WI38 (cell line): ENCODE results near the gene PARG.
"Not testable (repeated sequence)": the region's sequence is repeated elsewhere in the genome, so short reads cannot be mapped to it uniquely, and the experiment has no call there.

Experiments used
- H3K4me3 ChIP-seq: 2 replicates; pipeline ENCODE4 v1.5.1; 2011; ENCODE audit warnings: low read depth, mild to moderate bottlenecking, control low read depth, low read length

PARG gene

DNA sequence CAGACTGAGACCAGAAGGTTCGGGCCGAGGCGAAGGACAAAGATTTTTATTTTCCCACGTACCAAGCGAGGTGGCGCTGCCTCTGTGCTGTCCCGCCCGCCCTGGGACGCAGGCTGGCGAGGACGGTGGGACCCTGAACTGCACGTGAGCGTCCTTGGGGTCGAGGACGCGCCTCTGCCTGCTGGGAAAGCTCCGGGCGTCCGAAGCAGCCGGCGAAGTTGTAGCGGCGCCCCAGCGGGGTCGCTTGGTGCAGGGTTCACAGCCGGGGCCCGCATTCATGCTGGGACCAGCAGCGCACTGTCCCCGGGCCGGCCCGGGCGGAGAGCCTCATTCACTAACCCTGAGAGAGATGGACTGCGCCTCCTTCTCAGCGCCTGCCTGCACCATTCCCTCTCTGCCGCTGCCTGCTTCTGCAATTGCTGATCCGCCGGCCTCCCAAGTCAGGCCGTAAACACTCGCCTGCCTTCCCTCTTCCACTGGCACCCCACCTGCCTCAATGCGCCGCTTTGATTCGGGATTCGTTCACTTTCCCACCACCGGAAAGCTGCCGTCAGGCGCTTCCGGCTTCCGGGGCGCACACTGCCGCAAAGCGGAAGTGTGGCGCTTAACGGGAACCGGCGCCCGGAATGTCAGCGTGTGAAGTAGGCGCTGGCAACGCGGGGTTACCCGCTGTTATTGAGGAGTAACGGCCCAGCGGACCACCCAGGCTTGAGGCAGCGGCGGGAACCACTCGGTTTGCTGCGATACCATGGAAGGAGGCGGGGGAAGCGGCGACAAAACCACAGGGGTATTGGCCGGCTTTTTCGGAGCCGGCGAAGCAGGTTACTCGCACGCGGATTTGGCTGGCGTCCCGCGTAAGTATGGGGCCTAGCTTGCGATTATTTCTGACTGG, at the start of gene PARG, which contains the start of gene TIMM23B:
TSS of gene PARG (minus strand) at position 581 of the 892 bp plus-strand sequence. CDS start at position 279, 302 bp downstream.
TSS of gene TIMM23B (plus strand) at position 607 of the 892 bp plus-strand sequence. CDS start at position 749, 142 bp downstream.
- peak within 1 kb of the TSS; percentile 67 for H3K4me3 ChIP-seq

GRCh38 chr10:49988376-49988775, 46.5 kb upstream of the PARG start, which contains the start of gene AGAP6:
Gene AGAP6, plus strand, starts transcription at chr10:49988406. Its CDS starts 310 bp downstream, at chr10:49988716.
- H3K4me3 ChIP-seq = not testable (repeated sequence)

DNA sequence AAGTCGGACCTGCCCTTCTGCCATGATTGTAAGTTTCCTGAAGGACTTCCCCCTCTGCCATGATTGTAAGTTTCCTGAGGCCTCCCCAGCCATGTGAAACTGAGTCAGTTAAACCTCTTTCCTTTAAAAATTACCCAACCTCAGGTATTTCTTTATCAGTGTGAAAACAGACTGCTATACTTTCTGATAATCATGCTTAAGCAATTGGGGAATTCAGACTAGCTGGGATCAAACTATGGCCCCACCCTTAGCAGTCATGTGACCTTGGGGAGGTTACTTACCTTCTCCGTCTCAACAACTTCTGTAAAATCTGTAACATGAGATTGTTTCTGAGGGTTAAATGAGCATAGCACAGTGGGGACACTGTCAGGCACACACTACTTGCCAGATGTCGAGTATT, 45.4 kb upstream of the PARG start:
- not testable (repeated sequence) for H3K4me3 ChIP-seq

GRCh38 chr10:49977756-49978155, 35.9 kb upstream of the PARG start:
- H3K4me3 ChIP-seq = not testable (repeated sequence)

DNA sequence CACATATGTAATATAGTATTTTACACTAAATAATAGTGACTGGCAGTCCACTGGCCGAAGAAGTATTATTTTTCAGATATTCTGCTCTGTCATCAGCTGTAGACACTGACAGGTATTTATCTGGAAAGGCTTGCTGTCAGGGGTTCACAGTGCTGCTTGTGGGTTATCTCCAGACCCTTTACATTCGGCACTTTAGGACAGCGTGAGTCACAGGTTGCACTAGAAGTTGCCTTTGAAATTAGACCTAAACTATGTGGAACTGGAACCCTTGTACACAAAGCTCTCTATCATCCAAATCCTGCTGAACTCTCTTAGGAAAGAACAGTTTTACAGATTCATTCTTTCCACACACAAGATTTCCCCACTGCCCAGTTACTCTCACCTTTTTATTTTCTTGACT, 30.3 kb upstream of the PARG start:
- not testable (repeated sequence) for H3K4me3 ChIP-seq

- H3K4me3 ChIP-seq = not testable (repeated sequence)
These were observed 29.6 kb upstream of the PARG start for GRCh38 chr10:49971466-49971865.

- not testable (repeated sequence) for H3K4me3 ChIP-seq
These were observed 28.6 kb upstream of the PARG start for GRCh38 chr10:49970331-49970857.

GRCh38 chr10:49953122-49953521, 11.3 kb upstream of the PARG start:
- not testable (repeated sequence) for H3K4me3 ChIP-seq

DNA sequence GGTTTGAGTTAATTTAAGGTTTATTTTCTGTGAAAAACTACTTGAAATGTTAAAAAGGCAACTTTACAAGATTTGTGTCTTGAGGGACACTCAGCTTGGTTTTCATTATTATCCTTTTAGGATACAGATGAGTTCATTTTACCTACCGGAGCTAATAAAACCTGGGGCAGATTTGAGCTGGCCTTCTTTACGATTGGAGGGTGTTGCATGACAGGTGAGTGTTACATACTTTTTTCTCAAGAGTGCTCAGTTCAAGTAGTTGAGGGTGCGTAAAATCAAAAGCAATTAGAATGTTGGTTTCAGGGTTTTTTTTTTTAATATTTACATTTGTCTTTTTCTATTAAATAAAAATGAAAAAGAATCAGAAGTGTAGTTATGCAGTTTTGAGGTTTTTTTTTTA, 10.2 kb upstream of the PARG start:
- H3K4me3 ChIP-seq = not testable (repeated sequence)

DNA sequence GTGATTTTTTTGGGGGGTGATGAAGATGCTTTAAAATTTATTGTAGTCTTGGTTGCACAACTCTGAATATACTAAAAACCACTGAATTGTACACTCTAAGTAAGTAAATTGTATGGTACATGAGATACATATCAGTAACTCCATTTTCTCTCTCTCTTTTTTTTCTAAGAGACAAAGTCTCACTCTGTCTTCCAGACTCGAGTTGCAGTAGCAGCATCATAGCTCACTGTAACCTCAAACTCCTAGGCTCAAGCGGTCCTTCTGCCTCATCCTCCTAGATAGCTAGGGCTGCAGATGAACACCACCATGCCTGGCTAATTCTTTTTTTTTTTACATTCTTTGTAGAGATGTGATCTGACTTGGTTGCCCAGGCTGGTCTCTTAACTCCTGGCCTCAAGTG, 6.9 kb upstream of the PARG start:
- not testable (repeated sequence) for H3K4me3 ChIP-seq

DNA sequence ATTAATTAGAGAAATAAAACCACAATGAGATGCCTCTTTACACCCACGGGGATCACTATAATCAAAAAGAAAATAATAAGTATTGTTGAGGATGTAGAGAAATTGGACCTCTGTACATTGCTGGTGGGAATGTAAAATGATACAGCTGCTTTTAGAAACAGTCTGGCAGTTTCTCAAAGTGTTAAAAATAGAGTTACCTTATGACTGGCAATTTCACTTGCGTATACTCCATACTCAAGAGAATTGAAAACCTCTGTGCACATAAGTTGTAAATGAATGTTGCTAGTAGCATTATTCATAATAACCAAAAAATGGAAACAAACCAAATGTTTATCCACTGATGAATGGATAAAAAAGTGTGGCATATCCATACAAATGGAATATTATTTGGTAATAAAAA, 6.3 kb upstream of the PARG start:
- H3K4me3 ChIP-seq = not testable (repeated sequence)

GRCh38 chr10:49943607-49944006, 1.8 kb upstream of the PARG start:
- not testable (repeated sequence) for H3K4me3 ChIP-seq

GRCh38 chr10:49942339-49942705, 495 bp upstream of the PARG start:
- H3K4me3 ChIP-seq = peak overlapping the region; percentile 67

- H3K4me3 ChIP-seq = not testable (repeated sequence)
These were observed 9.7 kb downstream of the PARG start for GRCh38 chr10:49931959-49932728.

GRCh38 chr10:49931276-49931675, 10.6 kb downstream of the PARG start:
- H3K4me3 ChIP-seq = not testable (repeated sequence)

- not testable (repeated sequence) for H3K4me3 ChIP-seq
These were observed 18.3 kb downstream of the PARG start for GRCh38 chr10:49923572-49923971.

- H3K4me3 ChIP-seq = not testable (repeated sequence)
These were observed 19.8 kb downstream of the PARG start for GRCh38 chr10:49922041-49922440.

DNA sequence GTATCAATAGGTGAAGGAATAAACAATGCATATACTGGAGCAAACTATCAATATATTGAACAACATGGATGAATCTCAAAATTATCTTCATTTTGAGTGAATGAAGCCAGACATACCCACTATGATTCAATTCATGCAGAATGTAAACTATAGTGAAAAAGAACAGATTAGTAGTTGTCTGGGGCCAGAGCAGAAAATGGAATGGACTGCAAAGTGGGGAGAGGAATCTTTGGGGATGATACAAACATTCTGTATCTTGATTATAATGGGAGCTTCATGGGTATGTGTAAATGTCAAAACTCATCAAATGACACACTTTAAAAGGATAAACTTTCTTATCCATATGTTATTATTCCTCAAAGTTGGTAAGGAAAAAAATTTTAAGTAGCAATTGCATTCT, 23.9 kb downstream of the PARG start:
- H3K4me3 ChIP-seq = not testable (repeated sequence)

- not testable (repeated sequence) for H3K4me3 ChIP-seq
These were observed 25.4 kb downstream of the PARG start for GRCh38 chr10:49916451-49916850.

DNA sequence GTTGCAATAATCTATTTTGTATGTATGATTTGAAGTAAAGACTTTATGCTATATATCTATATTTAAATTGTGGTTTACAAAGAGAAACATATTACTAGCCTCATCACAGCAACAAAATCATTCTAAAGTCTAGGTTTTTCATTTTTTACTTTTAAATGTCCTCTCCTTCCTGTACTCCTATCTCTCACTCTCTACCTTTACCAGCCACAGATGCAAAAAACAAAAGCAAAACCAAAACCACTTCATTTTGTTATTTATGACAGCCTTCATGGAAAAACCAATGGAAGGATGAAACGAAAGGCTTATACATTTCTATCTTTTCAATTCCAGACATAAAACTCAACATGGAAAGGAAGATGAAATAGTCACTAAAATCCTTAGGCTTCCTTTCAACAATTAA, 31.5 kb downstream of the PARG start:
- H3K4me3 ChIP-seq = not testable (repeated sequence)
